MCF 10A (cell line): ENCODE results near the gene GAL. TPM values are rescaled to one million over a fixed set of nuclear protein-coding genes. Genes with fewer than 3 reads are reported as not detected.
"Not testable (repeated sequence)": the region's sequence is repeated elsewhere in the genome, so short reads cannot be mapped to it uniquely, and the experiment has no call there.

Experiments used
- Bru-seq: library from RNA; stranded (reverse); fragments of 400-500 nt; gene quantifications from one replicate; lab custom pipeline; 2021; lab: Mats Ljungman, UMichigan
- BruChase-seq, 2 experiments: library from RNA; stranded (reverse); fragments of 400-500 nt; gene quantifications; one replicate each; lab custom pipeline; 2021; lab: Mats Ljungman, UMichigan
- BruUV-seq: library from RNA; stranded (reverse); fragments of 400-500 nt; replicated peaks from 2 replicates; lab custom pipeline; 2021; lab: Mats Ljungman, UMichigan
- CTCF ChIA-PET: fragments of 300-600 bp; sonication (Branson Sonifier 250); formaldehyde crosslinking; extraction: SDS; loops from one replicate; lab custom pipeline; 2021; ENCODE audit warnings: antibody characterized with exemption, inconsistent platforms; lab: Yijun Ruan, JAX
- POLR2A ChIA-PET: fragments of 300-600, 350-650 bp; sonication (Branson Sonifier 250); formaldehyde crosslinking; extraction: SDS; loops from one replicate; lab custom pipeline; 2020; ENCODE audit warnings: antibody characterized with exemption, inconsistent platforms; lab: Yijun Ruan, JAX
- DNase-seq: peaks from one replicate; pipeline ENCODE4 v3.0.0-alpha.2; 2018; ENCODE audit not compliant: unreplicated experiment
- H3K27ac Mint-ChIP-seq: one replicate; pipeline ENCODE4 v1.8.0; 2022; ENCODE audit warnings: mild to moderate bottlenecking, low read depth, mixed read lengths; ENCODE audit not compliant: unreplicated experiment
- H3K27me3 Mint-ChIP-seq: one replicate; pipeline ENCODE4 v1.8.0; 2022; ENCODE audit warnings: mixed read lengths; ENCODE audit not compliant: insufficient read depth, unreplicated experiment
- H3K36me3 Mint-ChIP-seq: one replicate; pipeline ENCODE4 v1.8.0; 2022; ENCODE audit warnings: mild to moderate bottlenecking, moderate library complexity, mixed read lengths; ENCODE audit not compliant: insufficient read depth, unreplicated experiment
- H3K4me1 Mint-ChIP-seq: one replicate; pipeline ENCODE4 v1.8.0; 2022; ENCODE audit warnings: mixed read lengths; ENCODE audit not compliant: insufficient read depth, unreplicated experiment
- H3K4me3 Mint-ChIP-seq: one replicate; pipeline ENCODE4 v1.8.0; 2022; ENCODE audit warnings: mild to moderate bottlenecking, moderate library complexity, mixed read lengths; ENCODE audit not compliant: unreplicated experiment
- H3K9me3 Mint-ChIP-seq: one replicate; pipeline ENCODE4 v1.8.0; 2022; ENCODE audit warnings: mixed read lengths; ENCODE audit not compliant: unreplicated experiment
- CTCF ChIP-seq: fragments of 200-600 bp; IDR thresholded peaks from one replicate; pipeline ENCODE4 v1.8.0; 2022; ENCODE audit warnings: antibody characterized with exemption, mild to moderate bottlenecking; ENCODE audit not compliant: unreplicated experiment
- intact Hi-C: fragments of 100-400 bp; cut with micrococcal nuclease; formaldehyde crosslinking; loops from 2 replicates; pipeline ENCODE4 v1.14.1; 2022
- long read RNA-seq: library from polyadenylated mRNA; stranded (forward); transcript quantifications from one replicate; pipeline ENCODE4 v2.0.0, GENCODE V29; 2022
- total RNA-seq: library from RNA; stranded (reverse); gene quantifications from 2 replicates; pipeline ENCODE4 v1.2.3, GENCODE V29; 2022

Gene GAL, protein sequence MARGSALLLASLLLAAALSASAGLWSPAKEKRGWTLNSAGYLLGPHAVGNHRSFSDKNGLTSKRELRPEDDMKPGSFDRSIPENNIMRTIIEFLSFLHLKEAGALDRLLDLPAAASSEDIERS
- total RNA-seq, result not detected in 2 replicates
- Bru-seq, nascent RNA, result not detected
- not detected for BruChase-seq, experiment 1, labeled RNA remaining after a 6-hour chase
- not detected for BruChase-seq, experiment 2, labeled RNA remaining after a 2-hour chase
- long read RNA-seq, result 0 reads

GRCh38 chr11:68684385-68685356, at the start of gene GAL:
Gene GAL (plus strand): TSS chr11:68684544. CDS start chr11:68684924, 380 bp downstream.
- Mint-ChIP-seq H3K4me3 (no peak within 1 kb of the TSS), H3K27me3 (peaks cover 56% of the 10 kb centered on the region), H3K36me3 (no peaks in the 10 kb centered on the region), H3K4me1 (no peaks in the 10 kb centered on the region), H3K9me3 (no peaks in the 10 kb centered on the region), H3K27ac (no peak within 1 kb of the TSS)
- CTCF ChIA-PET, result interaction anchor here (0.7 kb wide), 1 partner anchor 115 kb away, joined by 3 read pairs; no protein-coding TSS in a partner anchor
- POLR2A ChIA-PET, result no interaction called here
- no peak for DNase-seq
- no TSS peak for BruUV-seq
- TF ChIP-seq CTCF, result no peak
- intact Hi-C loops, result no loop called here

DNA sequence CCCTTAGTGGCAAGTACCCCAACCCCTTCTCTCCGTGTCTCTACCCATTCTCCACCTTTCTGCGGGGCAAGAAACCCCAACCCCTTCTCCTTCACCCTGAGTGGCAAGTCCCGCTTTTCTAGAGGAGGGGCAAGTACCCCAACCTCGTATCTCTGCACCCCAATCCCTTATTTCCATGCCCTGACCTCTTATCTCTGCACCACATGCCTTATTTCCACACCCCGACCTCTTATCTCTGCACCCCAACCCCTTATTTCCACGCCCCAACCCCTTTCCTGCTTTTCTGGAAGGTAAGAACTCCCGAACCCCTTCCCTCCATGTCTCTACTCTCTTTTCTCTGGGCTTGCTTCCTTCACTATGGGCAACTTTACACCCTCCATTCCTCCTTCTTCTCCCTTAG, 49.7 kb upstream of the GAL start:
- CTCF ChIA-PET, result interaction anchor here (0.6 kb wide), 1 partner anchor 32 kb away, joined by 6 read pairs; no protein-coding TSS in a partner anchor
- H3K27ac Mint-ChIP-seq, H3K9me3 Mint-ChIP-seq, DNase-seq, H3K4me3 Mint-ChIP-seq, intact Hi-C loops, H3K4me1 Mint-ChIP-seq, H3K36me3 Mint-ChIP-seq, POLR2A ChIA-PET, BruUV-seq: not testable (repeated sequence)
- H3K27me3 Mint-ChIP-seq, result peaks cover 35% of the 10 kb centered on the region

DNA sequence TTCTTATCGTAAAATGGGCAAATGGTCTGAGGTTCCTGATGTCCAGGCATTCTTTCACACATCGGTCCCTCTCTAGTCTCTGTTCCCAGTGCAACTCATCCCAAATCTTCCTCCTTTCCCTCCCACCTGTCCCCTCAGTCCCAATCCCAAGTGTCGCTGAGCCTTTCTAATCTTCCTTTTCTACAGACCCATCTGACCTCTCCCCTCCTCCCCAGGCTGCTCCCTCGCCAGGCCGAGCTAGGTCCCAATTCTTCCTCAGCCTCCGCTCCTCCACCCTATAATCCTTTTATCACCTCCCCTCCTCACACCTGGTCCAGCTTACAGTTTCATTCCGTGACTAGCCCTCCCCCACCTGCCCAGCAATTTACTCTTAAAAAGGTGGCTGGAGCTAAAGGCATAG, 49.2 kb upstream of the GAL start:
- POLR2A ChIA-PET, H3K27ac Mint-ChIP-seq, H3K9me3 Mint-ChIP-seq, DNase-seq, BruUV-seq, H3K36me3 Mint-ChIP-seq, H3K4me1 Mint-ChIP-seq, CTCF ChIA-PET, H3K4me3 Mint-ChIP-seq, intact Hi-C loops: not testable (repeated sequence)
- H3K27me3 Mint-ChIP-seq, result peaks cover 36% of the 10 kb centered on the region

DNA sequence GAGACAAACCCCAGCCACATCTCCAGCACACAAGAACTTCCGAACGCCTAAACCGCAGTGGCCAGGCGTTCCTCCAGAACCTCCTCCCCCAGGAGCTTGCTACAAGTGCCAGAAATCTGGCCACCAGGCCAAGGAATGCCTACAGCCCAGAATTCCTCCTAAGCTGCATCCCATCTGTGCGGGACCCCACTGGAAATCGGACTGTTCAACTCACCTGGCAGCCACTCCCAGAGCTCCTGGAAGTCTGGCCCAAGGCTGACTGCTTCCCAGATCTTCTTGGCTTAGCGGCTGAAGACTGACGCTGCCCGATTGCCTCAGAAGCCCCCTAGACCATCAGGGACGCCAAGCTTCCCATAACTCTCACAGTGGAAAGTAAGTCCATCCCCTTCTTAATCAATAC, 48.5 kb upstream of the GAL start:
- DNase-seq, intact Hi-C loops, H3K9me3 Mint-ChIP-seq, POLR2A ChIA-PET, CTCF ChIA-PET, H3K27ac Mint-ChIP-seq, BruUV-seq, H3K4me1 Mint-ChIP-seq, H3K36me3 Mint-ChIP-seq, H3K4me3 Mint-ChIP-seq: not testable (repeated sequence)
- H3K27me3 Mint-ChIP-seq, result peaks cover 43% of the 10 kb centered on the region

DNA sequence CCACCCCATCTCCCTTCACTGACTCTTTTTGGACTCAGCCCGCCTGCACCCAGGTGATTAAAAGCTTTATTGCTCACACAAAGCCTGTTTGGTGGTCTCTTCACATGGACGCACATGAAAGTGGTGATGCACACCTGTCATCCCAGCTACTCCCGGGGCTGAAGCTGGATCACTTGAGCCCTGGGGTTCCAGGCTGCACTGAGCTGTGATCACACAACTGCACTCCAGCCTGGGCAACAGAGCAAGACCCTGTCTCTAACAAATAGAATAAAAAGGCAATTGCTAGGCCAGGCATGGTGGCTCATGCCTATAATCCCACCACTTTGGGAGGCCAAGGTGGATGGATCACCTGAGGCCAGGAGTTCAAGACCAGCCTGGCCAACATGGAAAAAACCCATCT, 45.0 kb upstream of the GAL start:
- H3K9me3 Mint-ChIP-seq, H3K4me3 Mint-ChIP-seq, H3K4me1 Mint-ChIP-seq, H3K27ac Mint-ChIP-seq, CTCF ChIA-PET, DNase-seq, BruUV-seq, H3K36me3 Mint-ChIP-seq, POLR2A ChIA-PET, intact Hi-C loops: not testable (repeated sequence)
- H3K27me3 Mint-ChIP-seq, result peaks cover 73% of the 10 kb centered on the region
